MCF 10A (cell line): ENCODE results near the gene PGA3. TPM values are rescaled to one million over a fixed set of nuclear protein-coding genes. Genes with fewer than 3 reads are reported as not detected.

ENCODE experiments used
- BruUV-seq: library from RNA; stranded (reverse); fragments of 400-500 nt; replicated peaks from 2 replicates; lab custom pipeline; 2021; lab: Mats Ljungman, UMichigan
- CTCF ChIA-PET: fragments of 300-600 bp; sonication (Branson Sonifier 250); formaldehyde crosslinking; extraction: SDS; loops from one replicate; lab custom pipeline; 2021; ENCODE audit warnings: antibody characterized with exemption, inconsistent platforms; lab: Yijun Ruan, JAX
- POLR2A ChIA-PET: fragments of 300-600, 350-650 bp; sonication (Branson Sonifier 250); formaldehyde crosslinking; extraction: SDS; loops from one replicate; lab custom pipeline; 2020; ENCODE audit warnings: antibody characterized with exemption, inconsistent platforms; lab: Yijun Ruan, JAX
- DNase-seq: peaks from one replicate; pipeline ENCODE4 v3.0.0-alpha.2; 2018; ENCODE audit not compliant: unreplicated experiment
- H3K27ac Mint-ChIP-seq: one replicate; pipeline ENCODE4 v1.8.0; 2022; ENCODE audit warnings: mild to moderate bottlenecking, low read depth, mixed read lengths; ENCODE audit not compliant: unreplicated experiment
- H3K27me3 Mint-ChIP-seq: one replicate; pipeline ENCODE4 v1.8.0; 2022; ENCODE audit warnings: mixed read lengths; ENCODE audit not compliant: insufficient read depth, unreplicated experiment
- H3K36me3 Mint-ChIP-seq: one replicate; pipeline ENCODE4 v1.8.0; 2022; ENCODE audit warnings: mild to moderate bottlenecking, moderate library complexity, mixed read lengths; ENCODE audit not compliant: insufficient read depth, unreplicated experiment
- H3K4me1 Mint-ChIP-seq: one replicate; pipeline ENCODE4 v1.8.0; 2022; ENCODE audit warnings: mixed read lengths; ENCODE audit not compliant: insufficient read depth, unreplicated experiment
- H3K4me3 Mint-ChIP-seq: one replicate; pipeline ENCODE4 v1.8.0; 2022; ENCODE audit warnings: mild to moderate bottlenecking, moderate library complexity, mixed read lengths; ENCODE audit not compliant: unreplicated experiment
- H3K9me3 Mint-ChIP-seq: one replicate; pipeline ENCODE4 v1.8.0; 2022; ENCODE audit warnings: mixed read lengths; ENCODE audit not compliant: unreplicated experiment
- CTCF ChIP-seq: fragments of 200-600 bp; IDR thresholded peaks from one replicate; pipeline ENCODE4 v1.8.0; 2022; ENCODE audit warnings: antibody characterized with exemption, mild to moderate bottlenecking; ENCODE audit not compliant: unreplicated experiment
- intact Hi-C: fragments of 100-400 bp; cut with micrococcal nuclease; formaldehyde crosslinking; loops from 2 replicates; pipeline ENCODE4 v1.14.1; 2022
- total RNA-seq: library from RNA; stranded (reverse); gene quantifications from 2 replicates; pipeline ENCODE4 v1.2.3, GENCODE V29; 2022

The PGA3 gene
- total RNA-seq, 1 experiment from 2014 or later = not detected

GRCh38 chr11:61172356-61172755 lies 31.0 kb upstream of the PGA3 start:
- no TSS peak for BruUV-seq
- POLR2A ChIA-PET = no interaction called here
- intact Hi-C loops = loop anchor here (5.0 kb wide), 1 partner anchor 395 kb away; no protein-coding TSS in a partner anchor

GRCh38 chr11:61172888-61173287 lies 30.4 kb upstream of the PGA3 start:
- peaks cover 4% of the 10 kb centered on the region for H3K36me3 Mint-ChIP-seq
- no peaks in the 10 kb centered on the region for H3K9me3 Mint-ChIP-seq
- DNase-seq = no peak
- H3K4me3 Mint-ChIP-seq = no peak overlapping the region
- no TSS peak for BruUV-seq
- intact Hi-C loops = loop anchor here (1.0 to 5.0 kb wide), 3 partner anchors 203 to 396 kb away; no protein-coding TSS in a partner anchor
- H3K4me1 Mint-ChIP-seq = peaks cover 9% of the 10 kb centered on the region
- H3K27ac Mint-ChIP-seq = no peak overlapping the region
- no peak for TF ChIP-seq CTCF
- ChIA-PET CTCF (interaction anchor here (1.6 to 3.0 kb wide), 2 partner anchors 17 to 342 kb away, joined by 6 to 27 read pairs; no protein-coding TSS in a partner anchor), POLR2A (no interaction called here)
- peaks cover 56% of the 10 kb centered on the region for H3K27me3 Mint-ChIP-seq

More at GRCh38 chr11:61172356-61172755, 31.0 kb upstream of the PGA3 start:
- CTCF ChIA-PET = interaction anchor here (0.6 to 0.7 kb wide), 2 partner anchors 10 to 82 kb away, joined by 3 read pairs; no protein-coding TSS in a partner anchor
- Mint-ChIP-seq H3K36me3 (peaks cover 4% of the 10 kb centered on the region), H3K4me1 (peaks cover 9% of the 10 kb centered on the region), H3K27me3 (peaks cover 56% of the 10 kb centered on the region), H3K4me3 (no peak overlapping the region), H3K9me3 (no peaks in the 10 kb centered on the region), H3K27ac (no peak overlapping the region)
- no peak for TF ChIP-seq CTCF
- DNase-seq = no peak

- Mint-ChIP-seq H3K4me3 (no peak overlapping the region), H3K27me3 (peaks cover 56% of the 10 kb centered on the region), H3K36me3 (peaks cover 4% of the 10 kb centered on the region), H3K9me3 (no peaks in the 10 kb centered on the region), H3K27ac (no peak overlapping the region), H3K4me1 (peaks cover 9% of the 10 kb centered on the region)
- ChIA-PET POLR2A (no interaction called here), CTCF (interaction anchor here (0.6 to 5.9 kb wide), 12 partner anchors 12 to 803 kb away, joined by 3 to 49 read pairs (median 4); no protein-coding TSS in a partner anchor)
- no TSS peak for BruUV-seq
- intact Hi-C loops = loop anchor here (1.0 to 5.0 kb wide), 3 partner anchors 203 to 396 kb away; no protein-coding TSS in a partner anchor
- peak; percentile 27 for TF ChIP-seq CTCF
- DNase-seq = peak; percentile 48
These were observed 29.9 kb upstream of the PGA3 start for GRCh38 chr11:61173456-61173855.

- DNase-seq = no peak
- no peak overlapping the region for H3K4me3 Mint-ChIP-seq
These were observed 29.0 kb upstream of the PGA3 start for GRCh38 chr11:61174273-61174672.

More at GRCh38 chr11:61174273-61174672, 29.0 kb upstream of the PGA3 start:
- CTCF ChIA-PET = interaction anchor here (0.6 to 5.9 kb wide), 13 partner anchors 11 to 1579 kb away, joined by 3 to 49 read pairs (median 4); no protein-coding TSS in a partner anchor
- Mint-ChIP-seq H3K4me1 (peaks cover 9% of the 10 kb centered on the region), H3K27ac (no peak overlapping the region), H3K9me3 (no peaks in the 10 kb centered on the region), H3K36me3 (peaks cover 4% of the 10 kb centered on the region), H3K27me3 (peaks cover 60% of the 10 kb centered on the region)
- BruUV-seq = no TSS peak
- intact Hi-C loops = loop anchor here (5.0 kb wide), 1 partner anchor 397 kb away; no protein-coding TSS in a partner anchor
- no peak for TF ChIP-seq CTCF
- POLR2A ChIA-PET = no interaction called here
